ENCODE data around the gene TOPBP1.
"Not testable (repeated sequence)": the region's sequence is repeated elsewhere in the genome, so short reads cannot be mapped to it uniquely, and the experiment has no call there.

TOPBP1 gene

GRCh38 chr3:133661454-133662277 is at the start of gene TOPBP1:
TSS of gene TOPBP1 (minus strand) at chr3:133661941. CDS start at chr3:133661127, 814 bp downstream.
- DNase-seq, result peak; percentile 83 to 87

DNA sequence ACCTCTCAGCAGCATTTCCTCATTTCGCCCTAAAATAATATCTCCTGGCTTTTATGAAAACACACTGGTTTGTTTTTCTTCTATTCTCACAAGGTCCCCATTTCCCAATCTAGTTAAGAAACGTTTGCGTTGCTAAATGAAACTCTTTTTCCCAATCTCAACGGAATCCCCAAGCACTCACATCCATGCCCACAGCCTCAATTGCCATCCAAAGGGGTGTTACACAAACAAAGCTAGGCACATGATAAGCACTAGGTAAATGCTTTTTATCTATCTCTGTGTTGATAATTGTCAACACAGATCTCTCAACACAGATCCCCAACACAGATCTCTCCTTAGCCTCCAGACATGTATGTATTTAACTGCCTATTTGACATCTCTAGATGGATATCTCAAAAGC is 49.3 kb upstream of the TOPBP1 start:
- DNase-seq, result no peak

- DNase-seq, result no peak
Observed at GRCh38 chr3:133709139-133709750, 47.5 kb upstream of the TOPBP1 start.

GRCh38 chr3:133706033-133706432 is 44.3 kb upstream of the TOPBP1 start:
- no peak for DNase-seq

DNA sequence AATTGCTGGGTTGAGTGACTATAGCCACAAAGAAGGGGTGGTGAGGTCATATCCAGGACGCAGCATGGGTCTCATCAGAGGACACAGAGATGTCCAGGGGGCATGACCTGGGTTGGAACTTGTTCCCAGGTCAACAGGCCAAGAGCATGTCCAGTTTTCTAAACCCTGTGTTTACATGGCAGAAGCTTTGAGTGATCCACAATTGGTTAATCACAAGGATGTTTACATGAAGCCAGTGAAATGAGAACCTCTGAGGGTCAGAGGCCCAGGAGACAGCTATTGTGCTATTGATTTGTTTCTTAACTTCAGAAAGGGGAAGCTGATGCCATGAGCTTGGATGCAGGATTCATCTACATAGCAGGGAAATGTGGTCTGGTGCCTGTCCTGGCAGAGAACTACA is 42.2 kb upstream of the TOPBP1 start:
- no peak for DNase-seq

GRCh38 chr3:133701435-133702358 is 40.0 kb upstream of the TOPBP1 start:
- no peak for DNase-seq

DNA sequence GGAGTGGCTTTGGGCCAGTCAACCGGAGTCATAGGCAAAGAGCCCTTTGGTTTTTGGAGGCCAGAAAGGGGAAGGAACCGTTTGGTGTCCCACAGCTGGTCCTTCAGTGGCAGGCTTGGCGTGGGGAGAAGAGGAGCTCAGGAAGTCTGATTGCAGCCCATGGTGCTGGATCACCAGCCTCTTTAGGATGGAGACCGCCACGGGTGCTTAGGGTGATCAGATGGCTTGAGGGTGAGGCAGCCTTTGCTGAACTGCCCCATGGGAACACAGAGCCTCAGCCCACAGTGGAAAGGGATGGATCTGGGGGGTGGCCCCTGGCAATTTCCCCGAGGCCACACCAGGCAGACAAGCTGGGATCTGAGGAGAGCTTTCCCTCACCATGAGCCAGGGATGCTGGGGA is 38.6 kb upstream of the TOPBP1 start:
- DNase-seq, result no peak

- no peak for DNase-seq
Observed at GRCh38 chr3:133699903-133700302, 38.2 kb upstream of the TOPBP1 start.

- DNase-seq, result no peak
Observed at GRCh38 chr3:133699467-133699866, 37.7 kb upstream of the TOPBP1 start.

DNA sequence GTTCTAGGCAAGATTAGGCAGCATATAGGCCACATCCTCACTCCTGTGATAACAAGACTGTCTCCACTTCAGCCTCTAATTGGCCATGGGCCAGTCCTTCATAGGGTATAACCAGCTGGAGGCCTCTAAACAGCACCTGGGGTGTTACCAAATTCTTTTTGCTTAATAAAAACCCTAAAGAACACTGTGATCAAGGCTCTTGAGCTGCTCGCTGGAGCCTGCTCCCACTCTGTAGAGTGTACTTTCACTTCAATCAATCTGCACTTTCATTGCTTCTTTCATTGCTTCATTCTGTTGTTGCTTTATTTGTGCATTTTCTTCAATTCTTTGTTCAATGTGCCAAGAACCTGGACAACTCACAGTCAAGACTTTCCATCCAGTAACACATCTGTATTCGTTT is 36.2 kb upstream of the TOPBP1 start:
- DNase-seq, result no peak

DNA sequence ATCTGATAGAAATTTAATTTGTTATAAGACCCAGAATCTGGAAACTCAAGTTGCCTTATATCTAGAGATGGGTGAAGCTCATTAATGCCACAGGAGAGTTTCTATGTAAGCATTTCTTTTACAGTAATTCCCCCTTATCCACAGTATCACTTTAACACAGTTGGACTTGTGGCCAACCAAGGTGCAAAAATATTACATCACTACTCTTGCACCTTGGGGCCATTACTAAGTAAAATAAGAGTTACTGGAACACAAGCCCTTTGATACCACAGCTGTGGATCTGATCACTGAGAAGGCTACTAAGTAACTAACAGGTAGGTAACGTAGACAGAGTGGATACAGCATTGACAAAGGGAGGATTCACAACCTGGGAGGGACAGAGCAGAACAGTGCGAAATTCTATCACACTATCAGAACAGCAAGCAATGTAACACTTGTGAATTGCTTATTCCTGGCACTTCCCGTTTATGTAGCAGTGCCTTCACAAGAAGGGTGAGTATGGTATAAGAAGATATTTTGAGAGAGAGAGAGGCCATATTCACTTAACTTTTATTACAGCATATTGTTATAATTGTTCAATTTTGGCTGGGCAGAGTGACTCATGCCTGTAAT is 33.9 kb upstream of the TOPBP1 start:
- no peak for DNase-seq

GRCh38 chr3:133694288-133695268 is 32.8 kb upstream of the TOPBP1 start:
- no peak for DNase-seq

DNA sequence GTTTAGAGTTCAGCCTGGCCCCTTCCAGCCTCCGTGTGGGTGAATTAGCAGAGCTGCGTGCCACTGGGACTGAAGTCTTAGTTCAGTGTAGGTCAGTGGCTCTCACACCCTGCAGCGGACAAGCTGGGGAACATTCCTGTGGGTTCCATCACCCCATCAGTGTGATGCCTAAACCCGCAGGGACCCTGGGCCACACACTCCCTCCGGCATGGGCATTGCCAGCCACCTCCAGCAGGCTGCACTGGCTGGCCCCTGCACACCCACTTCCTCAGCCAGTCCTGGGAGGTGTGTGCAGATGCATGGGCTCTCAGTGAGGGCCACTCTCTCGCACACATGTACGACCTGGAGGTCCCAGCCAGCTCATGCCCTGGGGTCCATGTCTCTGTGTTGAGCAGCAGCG is 32.1 kb upstream of the TOPBP1 start:
- DNase-seq, result no peak

DNA sequence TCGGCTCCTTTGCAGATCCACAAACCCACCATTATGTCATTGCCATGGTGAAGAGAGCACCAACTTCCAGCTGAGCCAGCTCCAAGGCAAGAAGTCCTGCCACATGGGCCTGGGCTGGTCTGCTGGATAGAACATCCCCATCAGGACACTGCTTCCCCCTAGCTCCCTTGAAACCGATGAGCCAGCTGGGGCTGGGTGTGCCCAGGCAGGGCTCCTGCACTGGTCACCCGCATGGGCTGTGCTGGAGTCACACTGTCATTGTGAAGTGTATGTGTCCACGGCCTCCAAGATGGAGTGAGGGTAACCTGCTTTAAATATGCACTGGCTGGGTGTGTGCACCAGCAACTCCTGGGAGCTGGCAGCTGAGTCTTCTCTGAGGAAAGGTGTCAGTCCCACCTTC is 31.0 kb upstream of the TOPBP1 start:
- DNase-seq, result no peak

GRCh38 chr3:133691273-133692107 is 29.7 kb upstream of the TOPBP1 start:
- DNase-seq, result no peak

DNA sequence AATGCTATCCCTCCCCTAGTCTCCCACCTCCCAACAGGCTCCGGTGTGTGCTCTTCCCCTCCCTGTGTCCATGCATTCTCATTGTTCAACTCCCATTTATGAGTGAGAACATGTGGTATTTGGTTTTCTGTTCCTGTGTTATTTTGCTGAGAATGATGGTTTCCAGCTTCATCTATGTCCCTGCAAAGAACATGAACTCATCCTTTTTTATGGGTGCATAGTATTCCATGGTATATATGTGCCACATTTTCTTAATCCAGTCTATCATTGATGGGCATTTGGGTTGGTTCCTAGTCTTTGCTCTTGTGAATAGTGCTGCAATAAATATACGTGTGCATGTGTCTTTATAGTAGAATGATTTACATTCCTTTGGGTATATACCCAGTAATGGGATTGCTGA is 16.3 kb upstream of the TOPBP1 start:
- not testable (repeated sequence) for DNase-seq

GRCh38 chr3:133676336-133677118 is 14.8 kb upstream of the TOPBP1 start:
- no peak for DNase-seq

DNA sequence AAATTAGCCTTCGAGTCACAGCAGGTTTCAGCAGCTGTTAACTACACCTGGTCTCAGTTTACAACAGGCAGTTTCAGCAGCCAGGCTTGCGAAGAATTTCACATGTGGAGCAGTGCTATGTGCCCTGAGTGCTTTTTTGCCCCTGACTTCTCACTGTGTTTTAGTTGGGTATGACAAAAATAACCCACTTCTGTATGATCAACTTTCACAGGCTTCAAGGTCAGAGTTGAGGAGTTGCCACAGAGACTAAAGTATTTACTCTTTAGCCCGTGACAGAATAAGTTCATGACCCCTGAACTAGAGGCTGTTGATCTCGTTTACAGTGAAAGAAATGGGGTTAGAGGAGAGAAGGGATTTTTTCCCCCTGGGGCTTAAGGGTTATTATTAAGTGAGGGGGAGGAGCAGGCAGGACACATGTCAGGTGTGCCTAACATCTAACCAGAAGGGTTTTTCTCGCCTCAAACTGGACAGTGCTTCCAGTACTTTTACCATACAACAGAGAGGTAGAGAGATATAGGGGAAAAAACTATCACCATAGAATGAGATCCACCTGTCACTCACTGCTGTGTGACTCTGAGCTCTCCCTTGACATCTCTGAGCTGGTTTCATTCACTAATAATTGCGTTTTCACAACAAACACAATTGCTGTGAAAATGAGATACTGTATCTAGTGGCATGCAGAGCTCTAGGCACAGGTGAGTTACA is 14.0 kb upstream of the TOPBP1 start:
- DNase-seq, result no peak

DNA sequence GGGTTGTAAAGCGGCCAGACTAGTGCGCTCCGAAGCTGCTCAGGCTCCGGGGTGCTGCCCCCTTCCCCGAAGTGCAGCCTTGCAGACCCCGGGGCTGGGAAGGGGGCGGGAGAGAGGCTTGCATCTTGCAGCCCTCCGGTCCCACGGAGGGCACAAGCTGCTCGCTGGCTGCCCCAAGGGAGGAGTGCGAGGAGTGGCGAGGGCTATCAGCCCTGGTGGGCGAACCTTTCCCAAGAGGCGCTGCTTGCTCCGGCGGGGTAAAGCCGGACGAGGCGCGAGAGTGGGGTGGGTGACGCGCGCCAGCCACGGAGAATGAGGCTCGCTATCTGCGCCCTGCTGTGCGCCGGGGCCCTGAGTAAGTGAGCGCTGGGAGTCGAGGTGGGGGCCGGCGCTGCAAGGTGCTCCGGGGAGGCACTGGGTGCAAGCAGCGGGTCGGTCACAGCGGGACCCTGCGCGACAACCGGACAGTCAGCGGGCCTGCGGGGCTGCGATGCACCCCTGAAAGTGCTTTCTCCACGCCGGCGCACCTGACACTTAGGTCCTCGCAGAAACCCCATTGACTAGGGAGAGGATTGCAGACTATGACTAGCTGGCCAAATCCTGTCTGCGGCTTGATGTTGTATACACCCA is 12.7 kb upstream of the TOPBP1 start:
- DNase-seq, result no peak
